HCT116 (cell line): ENCODE results near the gene NAB1.
"Not testable (repeated sequence)": the region's sequence is repeated elsewhere in the genome, so short reads cannot be mapped to it uniquely, and the experiment has no call there.

ENCODE experiments used
- CTCF ChIP-seq, 3 experiments: fragments of 200-600 bp in 1 of 3; sonication (generic) in 1 of 3; IDR thresholded peaks in 2 of 3; conservative IDR thresholded peaks in 1 of 3; 2 replicates each; pipeline ENCODE4 v1.5.1; 2012 to 2017; ENCODE audit warnings: low read depth in 2 of 3, low read length in 2 of 3, antibody characterized with exemption in 1 of 3, borderline replicate concordance in 1 of 3, control low read depth in 1 of 3, mild to moderate bottlenecking in 1 of 3, mixed read lengths in 1 of 3, mixed run types in 1 of 3, moderate library complexity in 1 of 3; ENCODE audit not compliant: insufficient read depth in 1 of 3
- EGR1 ChIP-seq: IDR thresholded peaks from 2 replicates; pipeline ENCODE4 v1.6.1; 2012; ENCODE audit warnings: low read depth
- EZH2 ChIP-seq: fragments of 200-600 bp; sonication (generic); IDR thresholded peaks from 2 replicates; pipeline ENCODE4 v1.6.1; 2017; ENCODE audit warnings: antibody characterized with exemption, mixed run types
- EZH2phosphoT487 ChIP-seq: fragments of 200-600 bp; IDR thresholded peaks from 2 replicates; pipeline ENCODE4 v1.6.1; 2018; ENCODE audit warnings: antibody characterized with exemption, borderline replicate concordance
- FOSL1 ChIP-seq: IDR thresholded peaks from 2 replicates; pipeline ENCODE4 v1.6.1; 2012; ENCODE audit warnings: low read depth
- JUND ChIP-seq: IDR thresholded peaks from 2 replicates; pipeline ENCODE4 v1.6.1; 2012
- POLR2A ChIP-seq: IDR thresholded peaks from 2 replicates; pipeline ENCODE4 v1.7.0; 2011; ENCODE audit warnings: borderline replicate concordance; ENCODE audit not compliant: insufficient read depth, insufficient read length; ENCODE audit errors: extremely low read depth
- POLR2AphosphoS5 ChIP-seq: IDR thresholded peaks from 2 replicates; pipeline ENCODE4 v1.6.1; 2011; ENCODE audit warnings: mild to moderate bottlenecking, low read depth, low read length, moderate library complexity
- SRF ChIP-seq: IDR thresholded peaks from 2 replicates; pipeline ENCODE4 v1.6.1; 2012; ENCODE audit warnings: low read depth
- TF ChIP-seq, protein P1 (sequence below): IDR thresholded peaks from 2 replicates; pipeline ENCODE4 v1.6.1; 2012

- not testable (repeated sequence) for TF ChIP-seq CTCF (IDR thresholded peaks at IDR 0.05 in 2 of 3, conservative IDR thresholded peaks at IDR 0.05 in 1 of 3; ENCODE audit: borderline replicate concordance in 1 of 3, insufficient read depth in 1 of 3, low read depth in 2 of 3, low read length in 2 of 3); POLR2A; EGR1; FOSL1; EZH2phosphoT487; JUND; EZH2; POLR2AphosphoS5; SRF
- TF ChIP-seq, protein P1, sequence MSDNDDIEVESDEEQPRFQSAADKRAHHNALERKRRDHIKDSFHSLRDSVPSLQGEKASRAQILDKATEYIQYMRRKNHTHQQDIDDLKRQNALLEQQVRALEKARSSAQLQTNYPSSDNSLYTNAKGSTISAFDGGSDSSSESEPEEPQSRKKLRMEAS: not testable (repeated sequence)
These were observed 59.8 kb downstream of the NAB1 start for GRCh38 chr2:190708650-190709049.
